MM.1S (cell line): ENCODE results near the gene SRI.

Experiments used
- DNase-seq: peaks from one replicate; pipeline ENCODE4 v3.0.0-alpha.2; 2015
- H2AFZ ChIP-seq: fragments of 300-600 bp; sonication (generic); 2 replicates; pipeline ENCODE4 v1.6.0; 2016; ENCODE audit warnings: antibody characterized with exemption, low read length
- H3F3A ChIP-seq: fragments of 300-600 bp; sonication (generic); 2 replicates; pipeline ENCODE4 v1.6.1; 2016; ENCODE audit warnings: mild to moderate bottlenecking, antibody characterized with exemption, low read length, moderate library complexity, mixed read lengths; ENCODE audit not compliant: insufficient read depth
- H3K27ac ChIP-seq: fragments of 300-600 bp; sonication (generic); 2 replicates; pipeline ENCODE4 v1.5.1; 2016; ENCODE audit warnings: mild to moderate bottlenecking, low read length
- H3K27me3 ChIP-seq: fragments of 300-600 bp; sonication (generic); replicated peaks from 2 replicates; pipeline ENCODE4 v1.6.0; 2016; ENCODE audit warnings: low read length; ENCODE audit not compliant: insufficient read depth
- H3K36me3 ChIP-seq: fragments of 300-600 bp; sonication (generic); replicated peaks from 2 replicates; pipeline ENCODE4 v1.6.1; 2016; ENCODE audit warnings: mild to moderate bottlenecking, low read length, mixed read lengths; ENCODE audit not compliant: insufficient read depth
- H3K4me1 ChIP-seq: fragments of 300-600 bp; sonication (generic); 2 replicates; pipeline ENCODE4 v1.6.1; 2016; ENCODE audit warnings: low read length, mixed read lengths
- H3K4me2 ChIP-seq: fragments of 300-600 bp; sonication (generic); 2 replicates; pipeline ENCODE4 v1.6.0; 2016; ENCODE audit warnings: low read depth, low read length
- H3K4me3 ChIP-seq: fragments of 300-600 bp; sonication (generic); 2 replicates; pipeline ENCODE4 v1.5.1; 2016; ENCODE audit warnings: low read length, mixed read lengths
- H3K79me2 ChIP-seq: fragments of 300-600 bp; sonication (generic); 2 replicates; pipeline ENCODE4 v1.6.1; 2016; ENCODE audit warnings: mixed run types, low read length, mixed read lengths
- H3K9ac ChIP-seq: fragments of 300-600 bp; sonication (generic); 2 replicates; pipeline ENCODE4 v1.6.1; 2016; ENCODE audit warnings: low read length, mixed read lengths
- H3K9me2 ChIP-seq: fragments of 300-600 bp; sonication (generic); replicated peaks from 2 replicates; pipeline ENCODE4 v1.6.1; 2016; ENCODE audit warnings: mild to moderate bottlenecking, low read length, mixed read lengths; ENCODE audit not compliant: insufficient read depth
- H3K9me3 ChIP-seq: fragments of 300-600 bp; sonication (generic); replicated peaks from 2 replicates; pipeline ENCODE4 v1.6.1; 2016; ENCODE audit warnings: mild to moderate bottlenecking, low read length, mixed read lengths; ENCODE audit not compliant: insufficient read depth
- H4K20me1 ChIP-seq: fragments of 300-600 bp; sonication (generic); 2 replicates; pipeline ENCODE4 v1.6.1; 2016; ENCODE audit warnings: mild to moderate bottlenecking, low read length, moderate library complexity, mixed read lengths; ENCODE audit not compliant: insufficient read depth
- EZH2 ChIP-seq: fragments of 300-600 bp; sonication (generic); optimal IDR thresholded peaks from 2 replicates; pipeline ENCODE3; 2017; ENCODE audit warnings: low read depth, mild to moderate bottlenecking, antibody characterized with exemption, low read length, mixed read lengths
- EZH2phosphoT487 ChIP-seq: fragments of 300-600 bp; sonication (generic); IDR thresholded peaks from 2 replicates; pipeline ENCODE4 v1.6.1; 2018; ENCODE audit warnings: antibody characterized with exemption, low read length
- TF ChIP-seq, protein P1 (sequence below): fragments of 300-600 bp; sonication (generic); IDR thresholded peaks from 2 replicates; pipeline ENCODE4 v1.5.1; 2016; ENCODE audit warnings: antibody characterized with exemption, low read length, mixed read lengths

The SRI gene

DNA sequence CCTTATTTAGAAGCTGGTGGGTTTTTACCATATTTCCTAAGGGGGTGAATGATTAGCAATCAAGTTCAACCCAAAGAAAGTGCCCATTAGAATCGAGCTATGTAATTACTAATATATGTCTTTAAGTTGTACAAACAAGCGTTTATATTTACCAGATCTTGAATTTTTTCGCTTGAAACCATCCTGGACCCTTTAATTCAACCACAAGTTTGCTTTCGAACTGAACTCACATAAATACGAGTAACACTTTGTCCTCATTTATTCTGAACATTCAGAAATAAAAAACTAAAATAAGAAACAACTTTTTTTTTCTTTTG lies 1.5 kb downstream of the SRI start:
- H3K4me1 ChIP-seq = peaks cover 22% of the 10 kb centered on the region
- TF ChIP-seq EZH2phosphoT487 (no peak), EZH2 (no peak)
- TF ChIP-seq, protein P1, sequence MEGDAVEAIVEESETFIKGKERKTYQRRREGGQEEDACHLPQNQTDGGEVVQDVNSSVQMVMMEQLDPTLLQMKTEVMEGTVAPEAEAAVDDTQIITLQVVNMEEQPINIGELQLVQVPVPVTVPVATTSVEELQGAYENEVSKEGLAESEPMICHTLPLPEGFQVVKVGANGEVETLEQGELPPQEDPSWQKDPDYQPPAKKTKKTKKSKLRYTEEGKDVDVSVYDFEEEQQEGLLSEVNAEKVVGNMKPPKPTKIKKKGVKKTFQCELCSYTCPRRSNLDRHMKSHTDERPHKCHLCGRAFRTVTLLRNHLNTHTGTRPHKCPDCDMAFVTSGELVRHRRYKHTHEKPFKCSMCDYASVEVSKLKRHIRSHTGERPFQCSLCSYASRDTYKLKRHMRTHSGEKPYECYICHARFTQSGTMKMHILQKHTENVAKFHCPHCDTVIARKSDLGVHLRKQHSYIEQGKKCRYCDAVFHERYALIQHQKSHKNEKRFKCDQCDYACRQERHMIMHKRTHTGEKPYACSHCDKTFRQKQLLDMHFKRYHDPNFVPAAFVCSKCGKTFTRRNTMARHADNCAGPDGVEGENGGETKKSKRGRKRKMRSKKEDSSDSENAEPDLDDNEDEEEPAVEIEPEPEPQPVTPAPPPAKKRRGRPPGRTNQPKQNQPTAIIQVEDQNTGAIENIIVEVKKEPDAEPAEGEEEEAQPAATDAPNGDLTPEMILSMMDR = no peak
- peak overlapping the region; percentile 90 for H3K4me2 ChIP-seq
- H3K4me3 ChIP-seq = peak overlapping the region; percentile 69
- peak; percentile 14 for DNase-seq
- no peaks in the 10 kb centered on the region for H4K20me1 ChIP-seq
- H3K27ac ChIP-seq = peak overlapping the region; percentile 63; the same call in 1 of the 2 replicates
- peaks cover 23% of the 10 kb centered on the region for H3F3A ChIP-seq
- peaks cover 15% of the 10 kb centered on the region for H3K79me2 ChIP-seq
- H3K9ac ChIP-seq = peak overlapping the region; percentile 15; the same call in 1 of the 2 replicates
- H3K9me3 ChIP-seq = no peaks in the 10 kb centered on the region
- no peaks in the 10 kb centered on the region for H3K27me3 ChIP-seq
- no peaks in the 10 kb centered on the region for H3K36me3 ChIP-seq
- H2AFZ ChIP-seq = no peak overlapping the region
- H3K9me2 ChIP-seq = no peaks in the 10 kb centered on the region

DNA sequence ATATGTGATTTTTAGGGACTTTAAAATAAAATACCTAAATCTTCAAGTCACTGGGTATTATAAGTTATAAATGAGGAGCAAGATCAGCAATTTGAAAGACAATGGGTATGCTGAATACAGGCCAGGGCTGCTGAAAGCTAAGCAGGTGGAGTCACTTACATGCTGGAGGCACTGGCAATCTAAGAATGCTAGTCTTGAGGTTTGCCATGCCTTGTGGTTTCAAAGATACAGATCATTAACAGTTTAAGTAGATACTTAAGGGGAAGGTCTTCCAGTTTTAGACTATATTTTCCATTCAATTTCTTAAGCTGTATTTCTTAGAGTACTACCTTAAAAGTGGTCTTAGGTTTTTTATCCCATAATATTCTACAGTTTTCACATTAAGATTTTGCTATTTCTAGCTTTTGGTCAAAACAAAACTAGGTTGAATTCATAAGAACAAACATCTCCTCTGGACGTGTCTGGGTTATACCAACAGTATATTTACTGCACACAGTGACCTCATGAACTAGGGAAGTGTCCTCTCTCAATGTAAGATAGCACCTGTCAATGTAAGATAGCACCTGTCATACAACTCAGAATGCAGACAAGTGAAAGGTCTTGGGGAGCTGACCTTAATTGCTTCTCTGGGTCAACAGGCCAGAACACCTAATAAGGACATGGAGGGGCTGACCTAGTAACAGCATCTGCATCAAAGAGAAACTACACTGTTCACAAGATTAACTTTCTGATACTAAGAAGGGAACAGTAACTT lies 2.0 kb downstream of the SRI start:
- peak; percentile 78 for DNase-seq
- Histone ChIP-seq H3K4me1 (peaks cover 22% of the 10 kb centered on the region), H3K9me3 (no peaks in the 10 kb centered on the region), H3K9ac (peak overlapping the region; percentile 15; the same call in 1 of the 2 replicates), H3K27ac (peak overlapping the region; percentile 63; the same call in 1 of the 2 replicates), H4K20me1 (no peaks in the 10 kb centered on the region), H3K79me2 (peaks cover 15% of the 10 kb centered on the region), H2AFZ (no peak overlapping the region), H3K36me3 (no peaks in the 10 kb centered on the region), H3K9me2 (no peaks in the 10 kb centered on the region), H3K27me3 (no peaks in the 10 kb centered on the region), H3K4me3 (peak overlapping the region; percentile 69), H3K4me2 (peak overlapping the region; percentile 90), H3F3A (peaks cover 23% of the 10 kb centered on the region)
- no peak for TF ChIP-seq EZH2

GRCh38 chr7:88216276-88216675 lies 3.6 kb downstream of the SRI start:
- H3K4me3 ChIP-seq = no peak overlapping the region
- no peak overlapping the region for H2AFZ ChIP-seq
- no peak overlapping the region for H3K27ac ChIP-seq
- no peaks in the 10 kb centered on the region for H4K20me1 ChIP-seq
- TF ChIP-seq, protein P1 = no peak
- TF ChIP-seq EZH2 = no peak
- no peak for TF ChIP-seq EZH2phosphoT487
- no peak overlapping the region for H3K4me2 ChIP-seq
- no peaks in the 10 kb centered on the region for H3K9me2 ChIP-seq
- DNase-seq = no peak
- no peak overlapping the region for H3K9ac ChIP-seq
- H3K9me3 ChIP-seq = no peaks in the 10 kb centered on the region
- H3K27me3 ChIP-seq = no peaks in the 10 kb centered on the region
- peaks cover 22% of the 10 kb centered on the region for H3K4me1 ChIP-seq
- peaks cover 23% of the 10 kb centered on the region for H3F3A ChIP-seq
- H3K79me2 ChIP-seq = peaks cover 15% of the 10 kb centered on the region
- H3K36me3 ChIP-seq = no peaks in the 10 kb centered on the region

- Histone ChIP-seq H2AFZ (no peak overlapping the region), H3K79me2 (peaks cover 15% of the 10 kb centered on the region), H3K4me2 (no peak overlapping the region), H3K9me2 (no peaks in the 10 kb centered on the region), H3K4me3 (no peak overlapping the region), H3K27ac (no peak overlapping the region), H3K36me3 (no peaks in the 10 kb centered on the region), H4K20me1 (no peaks in the 10 kb centered on the region), H3K27me3 (no peaks in the 10 kb centered on the region), H3K9ac (no peak overlapping the region), H3K9me3 (no peaks in the 10 kb centered on the region), H3K4me1 (peaks cover 15% of the 10 kb centered on the region), H3F3A (peaks cover 23% of the 10 kb centered on the region)
- TF ChIP-seq EZH2phosphoT487 (no peak), EZH2 (no peak)
- TF ChIP-seq, protein P1 = no peak
- no peak for DNase-seq
Observed at GRCh38 chr7:88215295-88215694, 4.5 kb downstream of the SRI start.
